Measurements from ENCODE around the gene GSTK1. TPM values are rescaled to one million over a fixed set of nuclear protein-coding genes. Genes with fewer than 3 reads are reported as not detected.

Gene GSTK1
- total RNA-seq, 4 donors from 2014 or later = 202 to 580 (median 484) TPM

GRCh38 chr7:143272871-143273270 lies 9.6 kb downstream of the GSTK1 start:
- no peak overlapping the region for H3K4me3 ChIP-seq
- peaks cover 0 to 12% (median 0%) of the 10 kb centered on the region in 4 donors for H3K4me1 ChIP-seq
- H3K27me3 ChIP-seq = no peaks in the 10 kb centered on the region
- H3K9me3 ChIP-seq = no peaks in the 10 kb centered on the region
- H3K36me3 ChIP-seq = peaks cover 0 to 20% (median 0%) of the 10 kb centered on the region in 3 donors
- DNase-seq = no peak
- TF ChIP-seq CTCF (IDR thresholded peaks at IDR 0.05) (no peak), POLR2A (IDR thresholded peaks at IDR 0.05) (no peak)
- H3K27ac ChIP-seq = no peak overlapping the region

- H3K36me3 ChIP-seq = no peaks in the 10 kb centered on the region
- H3K27ac ChIP-seq = peak overlapping the region; percentile 19 to 72 (median 29)
- H3K9me3 ChIP-seq = no peaks in the 10 kb centered on the region
- TF ChIP-seq POLR2A (IDR thresholded peaks at IDR 0.05) = no peak
- TF ChIP-seq CTCF (IDR thresholded peaks at IDR 0.05) = no peak
- DNase-seq = no peak
- peaks cover 0 to 15% (median 7%) of the 10 kb centered on the region in 4 donors for H3K4me1 ChIP-seq
- no peaks in the 10 kb centered on the region for H3K27me3 ChIP-seq
- H3K4me3 ChIP-seq = peak overlapping the region in 1 of 4 donors; percentile 7
These were observed 16.2 kb downstream of the GSTK1 start for GRCh38 chr7:143279186-143280098.

GRCh38 chr7:143280160-143280559 lies 16.9 kb downstream of the GSTK1 start:
- no peak for TF ChIP-seq CTCF (IDR thresholded peaks at IDR 0.05)
- no peak for TF ChIP-seq POLR2A (IDR thresholded peaks at IDR 0.05)
- Histone ChIP-seq H3K27ac (peak overlapping the region; percentile 19 to 72 (median 29)), H3K9me3 (no peaks in the 10 kb centered on the region), H3K4me3 (peak overlapping the region in 1 of 4 donors; percentile 7), H3K36me3 (no peaks in the 10 kb centered on the region), H3K27me3 (no peaks in the 10 kb centered on the region), H3K4me1 (peaks cover 0 to 15% (median 7%) of the 10 kb centered on the region in 4 donors)
- DNase-seq = no peak

- H3K36me3 ChIP-seq = no peaks in the 10 kb centered on the region
- TF ChIP-seq POLR2A (IDR thresholded peaks at IDR 0.05) (no peak), CTCF (IDR thresholded peaks at IDR 0.05) (no peak)
These were observed 17.3 kb downstream of the GSTK1 start for GRCh38 chr7:143280566-143280965.

GRCh38 chr7:143281529-143281928 lies 18.3 kb downstream of the GSTK1 start:
- no peaks in the 10 kb centered on the region for H3K36me3 ChIP-seq
- H3K4me1 ChIP-seq = peaks cover 0 to 15% (median 7%) of the 10 kb centered on the region in 4 donors
- no peaks in the 10 kb centered on the region for H3K9me3 ChIP-seq
- no peaks in the 10 kb centered on the region for H3K27me3 ChIP-seq
- TF ChIP-seq POLR2A (IDR thresholded peaks at IDR 0.05) (no peak), CTCF (IDR thresholded peaks at IDR 0.05) (no peak)
- H3K27ac ChIP-seq = no peak overlapping the region
- no peak overlapping the region for H3K4me3 ChIP-seq
- no peak for DNase-seq

More at GRCh38 chr7:143280566-143280965, 17.3 kb downstream of the GSTK1 start:
- H3K27me3 ChIP-seq = no peaks in the 10 kb centered on the region
- peak overlapping the region in 2 of 4 donors; percentile 37 to 72 for H3K27ac ChIP-seq
- H3K4me3 ChIP-seq = no peak overlapping the region
- peaks cover 0 to 15% (median 7%) of the 10 kb centered on the region in 4 donors for H3K4me1 ChIP-seq
- no peak for DNase-seq
- no peaks in the 10 kb centered on the region for H3K9me3 ChIP-seq
